KMS-11 (cell line): ENCODE measurements around the gene CAST.

ENCODE experiments used
- H2AFZ ChIP-seq: fragments of 200-600 bp; sonication (generic); 2 replicates; pipeline ENCODE4 v1.6.1; 2016; ENCODE audit warnings: antibody characterized with exemption, mixed run types, low read depth
- H3K27ac ChIP-seq: fragments of 200-600 bp; sonication (generic); 2 replicates; pipeline ENCODE4 v1.6.1; 2016; ENCODE audit warnings: mild to moderate bottlenecking, mixed run types
- H3K27me3 ChIP-seq: fragments of 200-600 bp; sonication (generic); 2 replicates; pipeline ENCODE4 v1.6.1; 2017; ENCODE audit warnings: mild to moderate bottlenecking, low read depth, mixed run types, moderate library complexity; ENCODE audit not compliant: insufficient read depth
- H3K36me3 ChIP-seq: fragments of 200-600 bp; sonication (generic); 2 replicates; pipeline ENCODE4 v1.6.1; 2017; ENCODE audit warnings: mild to moderate bottlenecking, mixed run types; ENCODE audit not compliant: insufficient read depth
- H3K4me1 ChIP-seq: fragments of 200-600 bp; sonication (generic); 2 replicates; pipeline ENCODE4 v1.6.1; 2016; ENCODE audit warnings: mild to moderate bottlenecking, low read depth, mixed run types; ENCODE audit not compliant: poor library complexity, severe bottlenecking
- H3K4me2 ChIP-seq: fragments of 200-600 bp; sonication (generic); 2 replicates; pipeline ENCODE4 v1.7.0; 2016; ENCODE audit warnings: mild to moderate bottlenecking, mixed run types
- H3K4me3 ChIP-seq: fragments of 200-600 bp; sonication (generic); IDR thresholded peaks from 2 replicates; pipeline ENCODE4 v1.6.1; 2017; ENCODE audit warnings: low read depth, low read length, mixed read lengths; ENCODE audit not compliant: insufficient read depth
- H3K79me2 ChIP-seq: fragments of 200-600 bp; sonication (generic); 2 replicates; pipeline ENCODE4 v1.6.1; 2016; ENCODE audit warnings: low read depth, mixed run types; ENCODE audit not compliant: insufficient read depth
- H3K9ac ChIP-seq: fragments of 200-600 bp; sonication (generic); 2 replicates; pipeline ENCODE4 v1.6.1; 2016; ENCODE audit warnings: mild to moderate bottlenecking, mixed run types
- H4K20me1 ChIP-seq: fragments of 200-600 bp; sonication (generic); 2 replicates; pipeline ENCODE4 v1.6.1; 2016; ENCODE audit warnings: mild to moderate bottlenecking, mixed run types; ENCODE audit not compliant: insufficient read depth
- CTCF ChIP-seq: fragments of 200-600 bp; sonication (generic); conservative IDR thresholded peaks from 2 replicates; pipeline ENCODE4 v1.6.1; 2017; ENCODE audit warnings: low read depth, mild to moderate bottlenecking, antibody characterized with exemption, low read length, moderate library complexity, mixed read lengths

The CAST gene

DNA sequence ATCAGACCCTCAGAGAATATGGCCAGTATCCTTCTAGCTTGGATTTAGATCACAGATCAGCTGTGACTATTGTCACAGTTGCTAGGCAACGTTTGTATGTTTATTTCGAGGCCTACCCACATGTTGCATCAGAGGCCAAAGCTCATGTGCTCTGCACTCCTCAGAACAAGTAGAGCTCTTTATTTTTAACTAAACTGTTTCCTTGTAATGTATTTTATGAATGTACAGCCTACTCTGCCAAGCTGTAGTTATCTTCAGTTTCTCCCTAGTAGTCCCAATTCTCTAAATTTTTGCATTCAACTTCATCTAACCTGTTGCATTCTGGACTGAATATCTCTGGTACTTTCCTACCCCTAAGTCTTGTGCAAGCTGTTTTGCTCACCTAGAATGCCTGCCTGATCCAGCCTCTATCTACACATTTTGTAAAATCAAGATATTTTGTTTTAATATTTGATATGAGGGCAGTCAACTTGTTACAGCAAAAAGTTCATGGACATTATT is 52.8 kb downstream of the CAST start:
- TF ChIP-seq CTCF: no peak
- H3K27ac ChIP-seq: 0 out of 2 replicates have a peak overlapping the region, but pooled peaks have one; percentile 2
- no peak overlapping the region for H2AFZ ChIP-seq

GRCh38 chr5:96716007-96716406 is 53.8 kb downstream of the CAST start:
- peaks cover 19% of the 10 kb centered on the region for H3K4me1 ChIP-seq
- no peak overlapping the region for H3K9ac ChIP-seq
- H4K20me1 ChIP-seq: no peaks in the 10 kb centered on the region
- H3K4me3 ChIP-seq: no peak overlapping the region
- no peak overlapping the region for H3K4me2 ChIP-seq
- no peaks in the 10 kb centered on the region for H3K27me3 ChIP-seq
- H3K79me2 ChIP-seq: no peaks in the 10 kb centered on the region
- H2AFZ ChIP-seq: no peak overlapping the region
- TF ChIP-seq CTCF: no peak
- no peak overlapping the region for H3K27ac ChIP-seq
- H3K36me3 ChIP-seq: no peaks in the 10 kb centered on the region

More for the DNA sequence above, 52.8 kb downstream of the CAST start:
- Histone ChIP-seq H3K27me3 (no peaks in the 10 kb centered on the region), H3K79me2 (no peaks in the 10 kb centered on the region), H3K36me3 (no peaks in the 10 kb centered on the region), H3K4me2 (peak overlapping the region; percentile 1; the same call in 1 of the 2 replicates), H3K4me3 (no peak overlapping the region), H4K20me1 (no peaks in the 10 kb centered on the region), H3K9ac (no peak overlapping the region), H3K4me1 (peaks cover 19% of the 10 kb centered on the region)

DNA sequence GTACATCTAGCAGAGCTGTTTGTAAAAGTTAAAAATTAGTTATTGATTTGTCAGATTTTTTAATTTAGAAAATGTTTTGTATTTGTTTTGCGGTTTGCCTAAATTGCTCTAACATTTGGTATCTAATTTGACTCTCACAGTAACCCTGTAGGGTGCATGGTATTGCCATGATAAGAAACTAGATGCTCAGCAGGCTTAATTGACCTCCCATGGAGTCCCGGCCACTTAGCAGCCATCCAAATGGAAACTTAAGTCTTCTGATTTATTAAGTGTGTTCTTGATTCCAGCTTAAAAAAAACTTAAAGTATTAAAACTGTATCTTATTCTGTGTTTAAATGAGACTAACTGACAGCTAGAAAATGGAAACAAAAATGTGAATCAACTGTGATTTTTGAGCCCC is 54.5 kb downstream of the CAST start:
- no peak overlapping the region for H3K27ac ChIP-seq
- H3K4me2 ChIP-seq: no peak overlapping the region
- no peak overlapping the region for H3K4me3 ChIP-seq
- H4K20me1 ChIP-seq: no peaks in the 10 kb centered on the region
- no peak for TF ChIP-seq CTCF
- no peaks in the 10 kb centered on the region for H3K36me3 ChIP-seq
- H3K9ac ChIP-seq: no peak overlapping the region
- no peaks in the 10 kb centered on the region for H3K27me3 ChIP-seq
- no peak overlapping the region for H2AFZ ChIP-seq
- peaks cover 19% of the 10 kb centered on the region for H3K4me1 ChIP-seq
- H3K79me2 ChIP-seq: no peaks in the 10 kb centered on the region

DNA sequence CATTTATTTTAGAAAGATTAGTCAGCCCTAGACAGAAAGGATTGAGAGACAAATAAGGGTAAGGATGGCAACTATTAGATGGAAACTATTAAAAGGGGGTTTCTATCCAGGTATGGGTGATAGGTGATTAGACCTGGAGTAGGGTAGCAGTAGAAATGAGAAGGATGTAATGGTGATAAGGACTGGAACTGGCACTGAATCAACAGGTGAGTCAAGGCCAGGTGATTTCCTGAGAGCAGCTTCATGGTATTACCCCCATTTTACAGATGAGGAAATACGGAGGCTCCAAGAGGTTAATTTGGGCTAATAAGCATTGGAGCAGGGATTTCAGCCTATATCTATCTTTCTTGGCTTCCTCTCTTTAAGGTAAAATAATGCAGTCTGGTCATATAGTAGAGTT is 55.7 kb downstream of the CAST start:
- H3K36me3 ChIP-seq: no peaks in the 10 kb centered on the region
- H3K27me3 ChIP-seq: no peaks in the 10 kb centered on the region
- H3K4me3 ChIP-seq: no peak overlapping the region
- no peaks in the 10 kb centered on the region for H4K20me1 ChIP-seq
- H3K4me1 ChIP-seq: peaks cover 19% of the 10 kb centered on the region
- no peaks in the 10 kb centered on the region for H3K79me2 ChIP-seq
- no peak overlapping the region for H3K4me2 ChIP-seq
- no peak overlapping the region for H3K9ac ChIP-seq
- no peak for TF ChIP-seq CTCF
- H2AFZ ChIP-seq: no peak overlapping the region
- H3K27ac ChIP-seq: no peak overlapping the region
